GM10847 (cell line): ENCODE measurements around the gene TFEB.

Source experiments
- POLR2A ChIP-seq: IDR thresholded peaks from 2 replicates; pipeline ENCODE4 v1.6.1; 2011; ENCODE audit not compliant: insufficient read length; ENCODE audit errors: extremely low read depth

The TFEB gene

GRCh38 chr6:41735427-41736185 lies at the start of gene TFEB:
TFEB (minus strand) TSS chr6:41735608; CDS start chr6:41691213, 44,395 bp downstream.
- TF ChIP-seq POLR2A: no peak

DNA sequence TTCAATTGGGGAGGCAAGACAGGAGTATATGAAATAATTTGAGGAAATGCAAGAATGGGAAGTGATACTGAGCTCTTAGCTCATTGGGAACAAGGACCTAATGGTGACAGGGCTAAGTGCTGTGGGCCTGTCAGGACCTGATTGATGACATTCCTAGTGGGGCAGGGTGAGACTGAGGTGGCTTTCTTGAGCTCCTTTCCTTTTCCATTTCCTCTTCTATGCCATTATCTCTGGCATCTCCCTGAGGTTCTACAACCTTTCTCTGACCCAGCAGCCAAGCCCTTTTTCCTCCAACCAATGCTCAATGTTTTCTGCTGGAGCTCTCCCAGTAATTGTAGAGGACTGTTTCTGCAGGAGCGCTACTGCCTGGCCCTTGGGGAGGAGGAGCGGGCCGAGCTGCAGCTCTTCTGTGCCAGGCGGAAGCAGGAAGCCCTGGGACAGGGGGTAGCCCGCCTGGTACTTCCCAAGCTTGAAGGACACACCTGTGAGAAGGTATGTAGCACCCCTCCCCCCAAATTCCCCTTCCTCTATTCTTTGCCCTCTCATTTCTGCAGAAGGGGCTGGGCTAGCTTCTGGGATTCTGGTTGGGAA lies 49.3 kb upstream of the TFEB start:
- no peak for TF ChIP-seq POLR2A

DNA sequence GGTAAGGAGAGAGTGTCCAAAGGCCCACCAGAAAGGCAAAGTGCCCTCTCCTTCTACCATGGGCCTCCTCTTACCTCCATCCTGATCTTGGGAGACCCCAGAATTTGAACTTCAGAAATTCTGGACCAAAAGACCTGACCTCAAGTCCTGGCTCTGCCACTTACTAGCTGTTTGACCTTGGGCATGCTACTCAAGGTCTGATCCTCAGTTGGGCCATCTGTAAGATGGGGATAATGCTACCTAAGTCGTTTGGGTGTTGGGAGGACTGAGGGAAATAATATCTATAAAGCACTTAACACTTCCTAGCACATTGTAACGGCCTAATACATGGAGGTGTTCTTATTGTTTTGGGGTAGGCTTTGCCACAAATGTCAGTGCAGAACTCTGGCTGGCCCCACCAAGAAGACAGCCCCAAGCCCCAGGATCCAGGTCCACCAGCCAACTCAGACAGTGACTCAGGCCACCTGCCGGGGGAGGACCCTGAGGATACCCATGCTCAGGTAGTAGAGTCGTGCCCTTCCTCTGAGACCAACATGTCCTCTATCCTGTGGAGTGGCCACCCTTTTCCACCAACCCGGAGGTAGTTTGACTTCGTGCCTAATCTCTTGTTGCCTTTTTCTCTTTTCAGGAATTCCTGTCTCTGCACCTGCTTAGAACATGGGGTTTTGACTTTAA lies 47.8 kb upstream of the TFEB start:
- no peak for TF ChIP-seq POLR2A

DNA sequence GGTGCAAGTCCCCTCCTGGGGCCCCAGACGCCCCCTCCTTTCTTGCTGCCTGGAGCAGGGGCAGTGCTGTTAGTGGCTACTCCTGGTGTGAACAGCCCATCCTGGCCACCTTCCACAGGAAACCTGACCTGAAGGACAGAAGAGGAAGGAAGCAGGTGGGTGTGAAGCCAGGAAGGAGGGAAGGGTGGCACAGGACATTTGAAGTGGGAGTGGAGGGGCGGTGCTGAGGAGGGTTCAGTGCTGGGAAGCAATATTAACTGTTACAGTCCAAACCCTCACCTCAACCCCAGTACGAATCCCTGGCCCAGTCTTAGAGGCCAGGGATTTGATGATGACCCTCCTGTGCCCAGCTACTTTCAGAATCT lies 45.9 kb upstream of the TFEB start:
- no peak for TF ChIP-seq POLR2A

DNA sequence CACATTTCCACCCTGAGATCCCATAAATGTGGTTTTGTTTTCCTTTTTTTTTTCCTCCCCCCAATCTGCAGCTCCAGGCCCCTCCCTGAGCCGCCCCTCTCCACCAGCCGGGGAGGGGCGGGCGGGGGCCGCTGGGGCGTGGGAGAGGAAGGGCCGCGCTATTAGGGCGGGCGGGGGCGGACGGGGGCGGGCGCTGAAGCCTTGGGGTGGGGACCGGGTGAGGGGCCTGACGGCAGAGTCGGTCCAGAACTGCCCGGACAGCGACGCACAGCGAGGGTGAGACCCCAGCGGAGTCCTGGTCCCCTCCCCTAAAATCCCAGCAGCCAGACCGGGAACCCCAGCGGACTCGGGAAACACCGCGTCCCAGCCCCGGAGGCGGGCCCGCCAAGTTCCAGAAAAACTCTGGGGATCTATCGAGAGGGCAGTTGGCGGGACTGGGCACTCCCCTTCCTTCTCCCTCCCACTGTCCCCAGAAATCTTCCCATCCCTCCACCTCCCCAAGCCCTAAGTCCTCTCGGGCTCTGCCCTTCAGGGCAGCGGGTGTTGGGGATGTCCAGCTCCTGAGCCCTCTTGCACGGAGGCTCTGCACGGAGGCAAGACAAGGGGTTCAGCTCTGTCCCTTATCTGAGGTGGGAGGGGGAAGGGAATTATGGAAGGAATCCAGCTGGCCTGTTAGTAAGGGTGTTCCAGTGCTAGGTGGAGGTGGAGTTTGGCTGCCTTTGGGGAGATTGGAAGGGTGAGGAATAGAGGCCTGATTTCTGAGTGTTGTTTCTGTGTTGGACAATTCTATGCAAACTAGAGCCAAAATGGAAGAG lies 45.4 kb upstream of the TFEB start, which contains the start of gene PRICKLE4:
Gene PRICKLE4 (plus strand): TSS at position 232 of the 815 bp plus-strand sequence. CDS start 2,692 bp downstream, outside the sequence.
- no peak for TF ChIP-seq POLR2A

- TF ChIP-seq POLR2A: peak; percentile 39
Measured at GRCh38 chr6:41779788-41780550, 44.6 kb upstream of the TFEB start, which contains the start of gene FRS3. FRS3 (minus strand) TSS chr6:41779900; CDS start chr6:41776987, 2,913 bp downstream.

GRCh38 chr6:41779336-41779735 lies 43.9 kb upstream of the TFEB start:
- no peak for TF ChIP-seq POLR2A

DNA sequence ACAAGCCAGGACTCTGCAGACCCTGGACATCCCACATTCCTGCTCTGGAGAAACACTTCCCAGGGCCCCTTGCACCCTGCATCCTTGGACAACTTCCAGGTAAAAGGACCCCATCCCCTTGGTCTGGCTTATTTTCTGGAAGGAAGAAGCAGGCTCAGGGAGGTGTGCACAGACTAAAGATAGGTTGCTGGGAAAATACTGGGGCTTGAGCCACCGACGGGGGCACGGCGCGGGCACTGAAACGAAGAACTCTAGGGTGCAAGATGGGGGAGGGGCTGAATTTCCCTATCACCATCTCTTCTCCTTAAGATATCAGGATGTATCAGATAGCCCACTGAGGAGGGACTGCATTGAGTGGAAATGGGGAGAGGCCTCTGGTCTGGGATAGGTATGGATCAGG lies 43.5 kb upstream of the TFEB start:
- TF ChIP-seq POLR2A: no peak

GRCh38 chr6:41777551-41778285 lies 42.3 kb upstream of the TFEB start:
- TF ChIP-seq POLR2A: no peak

DNA sequence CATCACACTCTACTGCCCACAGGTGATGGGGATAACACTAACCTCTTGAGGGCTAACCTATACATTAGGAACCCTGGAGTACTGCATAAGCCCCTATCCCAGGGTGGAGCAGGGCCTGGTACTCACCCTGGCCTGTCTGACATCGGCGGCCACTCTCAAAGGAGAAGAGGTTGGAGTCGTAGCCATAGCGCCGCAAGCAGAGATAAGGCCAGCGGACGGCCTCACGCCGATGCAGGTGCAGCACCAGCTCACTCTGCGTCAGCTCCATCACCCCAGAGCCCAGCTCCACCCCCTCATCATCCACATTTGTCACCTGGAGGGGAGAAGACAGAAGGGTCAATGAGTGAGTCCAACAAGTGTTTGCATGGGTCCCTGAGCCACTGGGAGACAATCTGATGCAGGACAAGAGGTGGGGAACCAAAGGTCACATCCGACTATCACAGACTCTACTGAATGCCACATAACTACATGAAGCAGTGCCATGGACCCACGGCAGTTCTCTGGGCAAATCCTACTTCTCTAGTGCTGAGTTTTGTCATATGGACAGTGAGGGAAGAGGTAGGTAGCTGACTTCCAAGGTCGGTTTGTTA lies 40.0 kb upstream of the TFEB start:
- no peak for TF ChIP-seq POLR2A

GRCh38 chr6:41774841-41775240 lies 39.4 kb upstream of the TFEB start:
- TF ChIP-seq POLR2A: no peak

- no peak for TF ChIP-seq POLR2A
Measured at GRCh38 chr6:41771058-41771983, 35.9 kb upstream of the TFEB start.

DNA sequence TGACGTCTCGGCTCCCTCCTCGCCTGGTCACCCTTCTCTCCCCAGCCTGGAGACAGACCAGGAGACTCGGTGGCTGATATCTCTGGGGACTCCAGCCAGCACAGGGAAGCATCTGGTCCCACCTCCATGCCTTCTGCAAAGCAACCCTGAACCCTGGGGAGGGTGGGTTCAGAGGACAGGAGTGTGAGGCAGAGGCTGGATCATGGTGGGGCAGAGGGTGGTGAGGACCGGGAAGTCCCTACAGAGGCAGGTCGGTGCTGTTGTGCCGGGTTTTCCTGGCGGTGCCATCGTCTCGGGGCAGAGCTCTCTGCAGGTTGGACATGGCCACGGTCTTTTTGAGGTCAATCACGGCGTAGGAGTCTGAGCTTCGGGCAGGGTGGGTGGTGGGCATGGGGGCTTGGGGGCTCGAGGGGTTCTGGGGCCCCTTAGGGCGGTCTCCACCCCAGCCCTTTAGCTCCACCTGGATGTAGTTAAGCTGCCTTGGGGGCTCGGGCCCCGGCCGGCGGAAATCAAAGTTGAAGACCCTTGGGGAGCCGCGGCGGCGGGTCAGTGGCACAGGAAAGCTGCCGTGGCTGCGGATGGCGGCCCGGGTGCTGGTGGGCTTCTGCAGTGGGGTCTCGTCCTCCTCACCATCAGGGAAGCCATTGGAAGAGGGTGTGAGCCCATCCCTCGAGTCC lies 35.1 kb upstream of the TFEB start:
- TF ChIP-seq POLR2A: no peak
